ENCODE data around the gene DNAJC18.
A peak's percentile ranks its signal among the peaks of the same experiment; 100 is the strongest.
"Not testable (repeated sequence)": the region's sequence is repeated elsewhere in the genome, so short reads cannot be mapped to it uniquely, and the experiment has no call there.

The DNAJC18 gene

GRCh38 chr5:139439013-139439903, at the start of gene DNAJC18:
DNAJC18 (minus strand) TSS chr5:139439525; CDS start chr5:139439445, 80 bp downstream.
- peak; percentile 75 for DNase-seq

GRCh38 chr5:139488260-139488659, 48.9 kb upstream of the DNAJC18 start:
- DNase-seq: no peak

GRCh38 chr5:139486201-139486600, 46.9 kb upstream of the DNAJC18 start:
- no peak for DNase-seq

GRCh38 chr5:139482890-139483208, 43.5 kb upstream of the DNAJC18 start:
- not testable (repeated sequence) for DNase-seq

GRCh38 chr5:139482050-139482889, 42.9 kb upstream of the DNAJC18 start, which contains the start of gene STING1:
STING1 (minus strand) TSS chr5:139482758; CDS start chr5:139481704, 1,054 bp downstream.
- no peak for DNase-seq

- no peak for DNase-seq
Observed at GRCh38 chr5:139481580-139482049, 42.3 kb upstream of the DNAJC18 start.

GRCh38 chr5:139481122-139481533, 41.8 kb upstream of the DNAJC18 start:
- DNase-seq: no peak

DNA sequence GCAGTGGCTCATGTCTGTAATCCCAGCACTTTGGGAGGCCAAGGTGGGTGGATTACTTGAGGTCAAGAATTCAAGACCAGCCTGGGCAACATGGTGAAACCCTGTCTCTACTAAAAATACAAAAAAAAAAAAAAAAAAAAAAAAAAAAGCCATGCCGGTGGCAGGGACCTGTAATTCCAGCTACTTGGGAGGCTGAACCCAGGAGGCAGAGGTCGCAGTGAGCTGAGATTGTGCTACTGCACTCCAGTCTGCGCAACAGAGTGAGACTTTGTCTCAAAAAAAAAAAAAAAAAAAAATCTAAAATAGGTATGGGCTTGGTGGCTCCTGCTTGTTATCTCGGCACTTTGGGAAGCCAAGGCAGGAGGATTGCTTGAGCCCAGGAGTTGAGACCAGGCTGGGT, 40.4 kb upstream of the DNAJC18 start:
- not testable (repeated sequence) for DNase-seq

DNA sequence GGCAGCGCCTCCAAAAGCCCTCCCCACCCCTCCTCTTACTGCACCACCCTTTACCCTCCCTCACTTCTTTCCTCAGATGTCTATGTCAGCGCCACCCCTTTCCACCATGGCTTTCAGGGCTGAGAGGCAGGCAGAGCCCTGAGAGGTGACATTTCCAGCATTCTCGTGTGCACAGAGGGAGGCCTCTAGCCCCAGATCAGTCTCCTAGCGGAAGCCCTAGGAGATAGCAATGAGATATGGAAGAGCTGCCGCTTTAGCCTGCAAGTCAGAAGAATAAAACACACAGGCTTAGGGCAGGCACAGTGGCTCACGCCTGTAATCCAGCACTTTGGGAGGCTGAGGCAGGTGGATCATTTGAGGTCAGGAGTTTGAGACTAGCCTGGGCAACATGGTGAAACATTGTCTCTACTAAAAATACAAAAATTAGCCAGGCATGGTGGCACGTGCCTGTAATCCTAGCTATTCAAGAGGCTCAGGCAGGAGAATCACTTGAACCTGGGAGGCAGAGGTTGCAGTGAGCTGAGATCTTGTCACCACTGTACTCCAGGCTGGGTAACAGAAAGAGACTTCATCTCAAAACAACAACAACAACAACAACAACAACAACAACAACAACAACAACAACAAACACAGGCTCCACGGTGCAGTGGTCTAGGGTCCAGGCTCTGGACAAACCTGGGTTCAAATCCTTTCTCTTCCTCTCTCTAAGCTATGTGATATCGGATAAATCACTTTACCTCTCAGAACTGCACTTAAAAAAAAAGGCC, 39.5 kb upstream of the DNAJC18 start:
- DNase-seq: not testable (repeated sequence)

GRCh38 chr5:139475865-139476617, 36.7 kb upstream of the DNAJC18 start:
- no peak for DNase-seq

- no peak for DNase-seq
Observed at GRCh38 chr5:139474890-139475791, 35.8 kb upstream of the DNAJC18 start.

GRCh38 chr5:139473565-139473964, 34.2 kb upstream of the DNAJC18 start:
- no peak for DNase-seq

DNA sequence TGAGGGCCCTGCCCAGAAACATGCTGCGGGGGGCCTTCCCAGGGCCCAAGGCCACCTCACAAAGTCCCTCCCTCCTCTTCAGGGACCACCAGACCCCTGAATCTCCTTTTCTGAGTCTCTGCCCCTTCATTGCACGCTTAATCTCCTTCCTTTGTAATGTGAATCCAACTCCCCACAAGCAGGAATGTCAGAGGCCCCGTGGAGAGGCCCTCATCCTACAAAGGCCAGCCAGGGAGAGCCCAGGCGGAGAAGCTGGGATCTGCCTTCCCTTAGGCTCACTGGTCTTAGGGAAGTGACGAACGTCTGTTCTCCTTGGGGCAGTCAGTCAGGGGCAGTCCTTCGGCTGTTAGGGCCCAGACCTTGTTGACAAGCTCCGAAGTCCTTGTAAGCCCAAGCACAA, 33.8 kb upstream of the DNAJC18 start:
- no peak for DNase-seq

- no peak for DNase-seq
Observed at GRCh38 chr5:139472386-139473030, 33.2 kb upstream of the DNAJC18 start.

- DNase-seq: no peak
Observed at GRCh38 chr5:139470821-139471300, 31.5 kb upstream of the DNAJC18 start, which contains the start of gene SMIM33. SMIM33 (plus strand) TSS chr5:139471004; CDS start chr5:139471122, 118 bp downstream.

- no peak for DNase-seq
Observed at GRCh38 chr5:139468421-139468931, 29.2 kb upstream of the DNAJC18 start.

GRCh38 chr5:139462586-139463276, 23.4 kb upstream of the DNAJC18 start, which contains the start of gene ECSCR:
ECSCR (minus strand) TSS chr5:139462743; CDS start chr5:139462670, 73 bp downstream.
- DNase-seq: no peak

- DNase-seq: no peak
Observed at GRCh38 chr5:139461698-139462097, 22.4 kb upstream of the DNAJC18 start.

GRCh38 chr5:139461176-139461575, 21.9 kb upstream of the DNAJC18 start:
- no peak for DNase-seq
